Heart left ventricle (tissue), 16 donors: ENCODE data around the gene MFSD8. TPM values are rescaled to one million over a fixed set of nuclear protein-coding genes. Genes with fewer than 3 reads are reported as not detected.

Experiments used
- ATAC-seq, 4 donors: fragments of 200-7000 bp; cut with Tn5 transposase; one replicate each; pipeline ENCODE4 v1.9.1; 2020 to 2022; ENCODE audit warnings: moderate library complexity in 4 of 4, mild to moderate bottlenecking in 3 of 4, moderate number of reproducible peaks in 1 of 4
- DNase-seq, 5 donors: peaks; one replicate each; pipeline ENCODE4 v3.0.0-alpha.2; 2020
- H3K27ac ChIP-seq, 12 donors: fragments of 200-600 bp; sonication (generic) in 4 of 12; one replicate each; pipeline versions ENCODE4 v1.5.0 to v1.8.0; 2016 to 2022; ENCODE audit warnings: mild to moderate bottlenecking in 2 of 12
- H3K27me3 ChIP-seq, 9 donors: fragments of 200-600 bp; sonication (generic) in 2 of 9; one replicate each; pipeline versions ENCODE4 v1.5.1 to v1.8.0; 2016 to 2022; ENCODE audit warnings: mild to moderate bottlenecking in 3 of 9
- H3K36me3 ChIP-seq, 9 donors: fragments of 200-600 bp; sonication (generic) in 2 of 9; one replicate each; pipeline versions ENCODE4 v1.5.0 to v1.8.0; 2018 to 2022; ENCODE audit warnings: mild to moderate bottlenecking in 2 of 9
- H3K4me1 ChIP-seq, 12 donors: fragments of 200-600 bp; sonication (generic) in 4 of 12; one replicate each; pipeline versions ENCODE4 v1.5.0 to v1.8.0; 2016 to 2022; ENCODE audit warnings: mild to moderate bottlenecking in 3 of 12
- H3K4me3 ChIP-seq, 12 donors: fragments of 200-600 bp; sonication (generic) in 4 of 12; one replicate each; pipeline versions ENCODE4 v1.5.0 to v1.8.0; 2017 to 2022; ENCODE audit warnings: mild to moderate bottlenecking in 9 of 12, moderate library complexity in 4 of 12
- H3K9me3 ChIP-seq, 12 donors: fragments of 200-600 bp; sonication (generic) in 4 of 12; one replicate each; pipeline versions ENCODE4 v1.5.0 to v1.8.0; 2016 to 2022; ENCODE audit warnings: mild to moderate bottlenecking in 1 of 12
- CTCF ChIP-seq, 12 donors: fragments of 200-600 bp; sonication (generic) in 4 of 12; IDR thresholded peaks; one replicate each; pipeline versions ENCODE4 v1.5.0 to v1.8.0; 2018 to 2022; ENCODE audit warnings: antibody characterized with exemption in 12 of 12, mild to moderate bottlenecking in 5 of 12
- POLR2A ChIP-seq, 2 donors: fragments of 450-650 bp; IDR thresholded peaks; one replicate each; pipeline ENCODE4 v1.6.1; 2017; ENCODE audit warnings: antibody characterized with exemption in 2 of 2, mild to moderate bottlenecking in 2 of 2, moderate library complexity in 2 of 2
- WGBS, 4 donors: extraction: QIAGEN DNeasy Blood & Tissue Kit in 2 of 4; methylation state at CpG; one replicate each; pipeline versions ENCODE4 v1.1.5 to v1.1.7; 2013 to 2018; 5-methylcytosine and 5-hydroxymethylcytosine counted together
- intact Hi-C, 10 donors: fragments of 100-400 bp; cut with DNase I; formaldehyde crosslinking; loops; one replicate each; pipeline versions ENCODE4 v1.11.1 to v1.14.2; 2022
- polyA plus RNA-seq, 2 donors: library from polyadenylated mRNA; stranded (reverse); fragments of 200-250 nt; gene quantifications; one replicate each; pipeline ENCODE4 v1.2.3, GENCODE V29; 2013
- total RNA-seq, 9 donors: library from RNA; depleted of rRNA in 2 of 9; stranded (reverse); fragments of >200 nt in 2 of 9; fragmentation: NEBNext Ultra II Directional in 3 of 9; extraction: Animal tissue kit (Norgen Biotek cat#: 25700) in 3 of 9; gene quantifications; one replicate each; pipeline versions ENCODE4 v1.1.0 to v1.2.4, GENCODE V29; 2016 to 2023
- donor health status: ischemic (EF 13 %, LVEDD 7.1; RV severe dilation, severe dysfunction).
- donor health status: healthy with polysubstance abuse.
- donor health status: DM: no; HTN: yes; CAD: no.
- donor health status: DM: no; HTN: no; CAD: no.
- donor health status: ischemic (EF 25% LVEDD 6.9; RV normal size, moderate dysfunction).
- donor health status: ischemic (EF 25% LVEDD 5.7; RV mildly dilated, moderate dysfunction).
- donor health status: healthy.
- donor health status: DM: yes; HTN: yes; CAD: no.
- donor health status: ischemic (EF 35%, LVEDD 5.7; RV mildly dilated, moderate dysfunction).
- donor health status: nonischemic (EF 11% LVEDD 7.7; RV severe dilation, severe dysfunction).
- donor health status: DM: yes; HTN: yes; CAD: no.
- donor health status: PGD.
- donor health status: ischemic (EF 29% LVEDD 5.4; RV normal size, mild dysfunction).
- donor health status: nonischemic (EF 23%, LVEDD 6.1; RV moderate dilation, normal function).

Gene MFSD8
- total and polyA plus RNA-seq, 11 donors, result 4.1 to 17.4 (median 9.7) TPM

- peaks cover 0 to 75% (median 52%) of the 10 kb centered on the region in 9 donors for H3K36me3 ChIP-seq
- no peak for ATAC-seq
- intact Hi-C loops, result no loop called here
Measured at GRCh38 chr4:127922226-127922625, 42.7 kb downstream of the MFSD8 start.

DNA sequence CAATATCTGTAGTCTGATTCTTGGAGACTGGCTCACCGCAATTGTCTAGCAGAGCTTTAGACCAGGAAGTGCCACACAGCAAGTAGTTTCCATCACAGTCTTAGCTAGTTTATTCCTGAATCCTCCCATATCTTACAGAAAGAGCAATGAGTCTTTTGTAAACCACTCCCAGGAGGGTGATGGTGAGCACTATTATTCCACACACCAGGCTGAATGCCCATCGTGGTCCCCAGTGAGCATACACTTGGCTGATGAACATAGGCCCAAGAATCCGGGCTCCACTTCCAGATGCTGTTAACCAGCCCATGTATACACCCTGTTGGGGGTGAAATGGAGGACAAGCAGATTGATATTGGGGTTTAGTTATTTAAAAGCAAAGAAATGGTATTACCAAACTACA, 44.5 kb downstream of the MFSD8 start:
- TF ChIP-seq CTCF (IDR thresholded peaks at IDR 0.05), result no peak
- no peak for TF ChIP-seq POLR2A (IDR thresholded peaks at IDR 0.05)
- DNase-seq (no peak), ATAC-seq (no peak)
- WGBS, 4 donors, result 82 to 92% (median 90%) methylated on average over 3 of the region's 3 CpGs
- H3K27ac ChIP-seq, result no peak overlapping the region
- intact Hi-C loops, result no loop called here
- H3K4me3 ChIP-seq, result no peak overlapping the region
- peaks cover 0 to 59% (median 45%) of the 10 kb centered on the region in 9 donors for H3K36me3 ChIP-seq
- peaks cover 0 to 10% (median 0%) of the 10 kb centered on the region in 12 donors for H3K4me1 ChIP-seq
- H3K27me3 ChIP-seq, result no peaks in the 10 kb centered on the region
- H3K9me3 ChIP-seq, result peaks cover 0 to 2% (median 0%) of the 10 kb centered on the region in 12 donors

More at GRCh38 chr4:127922226-127922625, 42.7 kb downstream of the MFSD8 start:
- Histone ChIP-seq H3K27ac (no peak overlapping the region), H3K9me3 (peaks cover 0 to 7% (median 0%) of the 10 kb centered on the region in 12 donors), H3K4me1 (peaks cover 0 to 4% (median 0%) of the 10 kb centered on the region in 12 donors), H3K4me3 (no peak overlapping the region), H3K27me3 (no peaks in the 10 kb centered on the region)
- TF ChIP-seq CTCF (IDR thresholded peaks at IDR 0.05) (no peak), POLR2A (IDR thresholded peaks at IDR 0.05) (no peak)
- WGBS, 4 donors, result 92 to 100% (median 99%) methylated on average over 2 of the region's 2 CpGs
- no peak for DNase-seq

DNA sequence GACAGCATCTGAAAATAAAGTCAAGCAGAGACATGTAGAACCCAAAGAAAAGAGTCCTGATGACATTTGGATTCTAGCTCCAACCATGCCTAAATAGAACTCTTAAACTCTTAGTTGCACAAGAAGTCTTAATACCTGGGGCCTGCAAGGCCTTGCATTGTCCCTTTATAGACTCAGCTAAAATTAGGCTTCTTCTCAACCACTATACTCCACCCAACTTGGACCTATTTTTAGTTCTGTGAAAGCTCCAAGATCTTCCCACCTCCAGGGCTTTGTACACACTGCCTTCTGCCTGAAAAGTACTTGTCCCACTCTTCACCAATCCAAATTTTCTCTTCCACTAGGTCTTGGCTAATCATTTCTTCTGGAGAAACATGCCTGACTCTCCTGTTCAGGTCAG, 47.8 kb downstream of the MFSD8 start:
- H3K36me3 ChIP-seq, result peaks cover 0 to 50% (median 41%) of the 10 kb centered on the region in 9 donors
- DNase-seq (no peak), ATAC-seq (peak; percentile 71 to 93 (median 84))
- no peak overlapping the region for H3K4me3 ChIP-seq
- TF ChIP-seq CTCF (IDR thresholded peaks at IDR 0.05) (no peak), POLR2A (IDR thresholded peaks at IDR 0.05) (no peak)
- peaks cover 0 to 10% (median 0%) of the 10 kb centered on the region in 12 donors for H3K4me1 ChIP-seq
- peak overlapping the region in 1 of 12 donors; percentile 47 for H3K27ac ChIP-seq
- intact Hi-C loops, result no loop called here
- no peaks in the 10 kb centered on the region for H3K27me3 ChIP-seq
- no peaks in the 10 kb centered on the region for H3K9me3 ChIP-seq

DNA sequence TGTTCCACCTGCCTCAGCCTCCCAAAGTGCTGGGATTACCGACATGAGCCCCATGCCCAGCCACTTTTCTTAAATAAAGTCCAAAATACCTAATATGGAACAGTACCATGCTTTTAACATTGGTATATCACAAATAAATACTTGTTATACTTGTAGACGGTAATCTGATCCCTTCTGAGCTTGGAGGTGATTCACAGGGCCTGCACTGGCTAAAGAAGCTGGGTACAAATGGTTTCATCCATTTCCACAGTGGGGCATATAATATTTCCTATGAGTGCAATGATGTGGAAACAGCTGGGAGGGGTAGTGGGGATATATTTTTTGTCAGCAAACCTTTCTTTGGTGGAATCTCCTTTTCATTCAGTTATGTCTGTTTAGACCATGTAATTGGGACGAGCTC, 48.5 kb downstream of the MFSD8 start:
- H3K27ac ChIP-seq, result no peak overlapping the region

More for the DNA sequence above, 48.5 kb downstream of the MFSD8 start:
- TF ChIP-seq POLR2A (IDR thresholded peaks at IDR 0.05) (no peak), CTCF (IDR thresholded peaks at IDR 0.05) (no peak)
- Histone ChIP-seq H3K27me3 (no peaks in the 10 kb centered on the region), H3K36me3 (peaks cover 0 to 43% (median 34%) of the 10 kb centered on the region in 9 donors), H3K4me3 (no peak overlapping the region), H3K4me1 (peaks cover 0 to 10% (median 0%) of the 10 kb centered on the region in 12 donors), H3K9me3 (peaks cover 0 to 5% (median 0%) of the 10 kb centered on the region in 12 donors)
- ATAC-seq (no peak), DNase-seq (no peak)
- intact Hi-C loops, result no loop called here
- 92 to 97% (median 94%) methylated on average over 3 of the region's 3 CpGs for WGBS, 4 donors
